HepG2 (cell line): Measurements from ENCODE around the gene CRIM1. TPM values are rescaled to one million over a fixed set of nuclear protein-coding genes. Genes with fewer than 3 reads are reported as not detected.

ENCODE experiments used
- ATAC-seq: fragments of 200-7000 bp; cut with Tn5 transposase; 3 replicates; pipeline ENCODE4 v1.9.1; 2020; ENCODE audit warnings: mild to moderate bottlenecking, moderate library complexity
- BruUV-seq: library from RNA; stranded (reverse); fragments of 400-500 nt; replicated peaks from 2 replicates; lab custom pipeline; 2021; lab: Mats Ljungman, UMichigan
- CTCF ChIA-PET: fragments of 300-600 bp; formaldehyde crosslinking; extraction: SDS; loops from one replicate; lab custom pipeline; 2021; ENCODE audit warnings: low total read pairs, inconsistent platforms, low intra/inter-chr PET ratio; lab: Yijun Ruan, JAX
- POLR2A ChIA-PET: fragments of 350-600 bp; sonication (Branson Sonifier 250); formaldehyde crosslinking; loops from one replicate; lab custom pipeline; 2020; ENCODE audit warnings: antibody characterized with exemption, inconsistent platforms; lab: Yijun Ruan, JAX
- DNase-seq: peaks from one replicate; pipeline ENCODE4 v3.0.0-alpha.2; 2015; ENCODE audit warnings: low spot score
- FAIRE-seq: peaks from 3 replicates; lab custom pipeline; 2011; peaks lifted over from hg19 to GRCh38; lab: Jason Lieb, UNC
- H2AFZ ChIP-seq: one replicate; pipeline ENCODE4 v1.6.1; 2011; ENCODE audit warnings: low read length, inconsistent platforms
- H3K27ac ChIP-seq: fragments of 300-600 bp; 3 replicates; pipeline ENCODE4 v1.8.0; 2011; ENCODE audit warnings: mixed run types, mild to moderate bottlenecking, mixed read lengths, low read length, inconsistent platforms; ENCODE audit not compliant: insufficient read depth; ENCODE audit errors: extremely low read length
- H3K27me3 ChIP-seq, 2 experiments: fragments of 200-600 bp in 1 of 2; 2 replicates in 1 of 2; 3 replicates in 1 of 2; pipeline versions ENCODE4 v1.6.0 to v1.8.0; 2011; ENCODE audit warnings: low read length in 2 of 2, mild to moderate bottlenecking in 2 of 2, moderate library complexity in 2 of 2, inconsistent platforms in 1 of 2; ENCODE audit not compliant: insufficient read depth in 2 of 2, control insufficient read depth in 1 of 2
- H3K36me3 ChIP-seq, 2 experiments: fragments of 200-600 bp in 1 of 2; replicated peaks in 1 of 2; 2 replicates in 1 of 2; 3 replicates in 1 of 2; pipeline versions ENCODE4 v1.5.1 to v1.8.0; 2011; ENCODE audit warnings: low read length in 2 of 2, inconsistent platforms in 1 of 2; ENCODE audit not compliant: insufficient read depth in 2 of 2, control insufficient read depth in 1 of 2
- H3K4me1 ChIP-seq: 2 replicates; pipeline ENCODE4 v1.5.1; 2012; ENCODE audit warnings: low read length, inconsistent platforms; ENCODE audit not compliant: insufficient read depth
- H3K4me2 ChIP-seq: 2 replicates; pipeline ENCODE4 v1.6.0; 2011; ENCODE audit warnings: low read depth, low read length, inconsistent platforms
- H3K4me3 ChIP-seq, 3 experiments: fragments of 200-600 bp in 1 of 3; sonication (generic), shearing (Covaris generic) in 1 of 3; replicated peaks in 1 of 3; 2 replicates each; pipeline ENCODE4 v1.5.1; 2011 to 2016; ENCODE audit warnings: low read length in 3 of 3, inconsistent platforms in 2 of 3, low read depth in 2 of 3, mild to moderate bottlenecking in 2 of 3, control low read depth in 1 of 3, mixed read lengths in 1 of 3; ENCODE audit not compliant: insufficient read depth in 1 of 3
- H3K79me2 ChIP-seq: one replicate; pipeline ENCODE4 v1.6.1; 2011; ENCODE audit warnings: low read length, inconsistent platforms; ENCODE audit not compliant: insufficient read depth
- H3K9ac ChIP-seq: 2 replicates; pipeline ENCODE4 v1.6.0; 2011; ENCODE audit warnings: mild to moderate bottlenecking, low read depth, low read length, inconsistent platforms; ENCODE audit not compliant: insufficient read depth
- H3K9me3 ChIP-seq: 2 replicates; pipeline ENCODE4 v1.5.1; 2012; ENCODE audit warnings: mild to moderate bottlenecking, low read length
- H4K20me1 ChIP-seq: 2 replicates; pipeline ENCODE4 v1.6.0; 2011; ENCODE audit warnings: inconsistent platforms, mild to moderate bottlenecking, low read length, moderate library complexity; ENCODE audit not compliant: insufficient read depth
- CEBPB ChIP-seq: IDR thresholded peaks from 2 replicates; pipeline ENCODE4 v1.6.1; 2011; ENCODE audit warnings: low read depth, low read length, improper control_type of control experiment, borderline replicate concordance
- EHMT2 ChIP-seq: fragments of 200-600 bp; sonication (generic); IDR thresholded peaks from 2 replicates; pipeline ENCODE4 v1.7.0; 2017; ENCODE audit warnings: antibody characterized with exemption, low read depth, low read length, borderline replicate concordance
- GATAD1 ChIP-seq: IDR thresholded peaks from 2 replicates; pipeline ENCODE4 v1.6.1; 2016; ENCODE audit warnings: missing genetic modification reagents, missing compliant biosample characterization
- MZF1 ChIP-seq: sonication (generic); formaldehyde crosslinking; IDR thresholded peaks from 2 replicates; pipeline ENCODE4 v1.8.1; 2023; ENCODE audit warnings: mild to moderate bottlenecking, missing genetic modification reagents, borderline replicate concordance
- SAFB2 ChIP-seq: sonication (generic); formaldehyde crosslinking; IDR thresholded peaks from 2 replicates; pipeline ENCODE4 v1.5.1; 2020; ENCODE audit warnings: missing genetic modification reagents, low read depth, mild to moderate bottlenecking, borderline replicate concordance
- ZBTB38 ChIP-seq: sonication (generic); formaldehyde crosslinking; IDR thresholded peaks from 2 replicates; pipeline ENCODE4 v1.5.1; 2020; ENCODE audit warnings: mild to moderate bottlenecking, missing genetic modification reagents
- ZFYVE20 ChIP-seq: sonication (generic); formaldehyde crosslinking; IDR thresholded peaks from 2 replicates; pipeline ENCODE4 v1.8.0; 2023; ENCODE audit warnings: low read depth, mild to moderate bottlenecking, moderate library complexity, missing genetic modification reagents, borderline replicate concordance
- ZNF10 ChIP-seq: sonication (generic); formaldehyde crosslinking; IDR thresholded peaks from 2 replicates; pipeline ENCODE4 v1.4.0; 2020; ENCODE audit warnings: mild to moderate bottlenecking, low read depth, missing genetic modification reagents, borderline replicate concordance
- ZNF160 ChIP-seq: sonication (generic); formaldehyde crosslinking; IDR thresholded peaks from 2 replicates; pipeline ENCODE4 v1.8.0; 2022; ENCODE audit warnings: mild to moderate bottlenecking, inconsistent platforms, missing genetic modification reagents
- ZNF331 ChIP-seq: sonication (generic); formaldehyde crosslinking; IDR thresholded peaks from 2 replicates; pipeline ENCODE4 v1.4.0; 2020; ENCODE audit warnings: missing genetic modification reagents
- ZNF350 ChIP-seq: sonication (generic); formaldehyde crosslinking; IDR thresholded peaks from 2 replicates; pipeline ENCODE4 v1.4.0; 2020; ENCODE audit warnings: mild to moderate bottlenecking, low read depth, missing genetic modification reagents, borderline replicate concordance
- ZNF569 ChIP-seq: sonication (generic); formaldehyde crosslinking; IDR thresholded peaks from 2 replicates; pipeline ENCODE4 v1.5.0; 2020; ENCODE audit warnings: mild to moderate bottlenecking, missing genetic modification reagents, moderate library complexity, borderline replicate concordance
- ZNF574 ChIP-seq: sonication (generic); formaldehyde crosslinking; IDR thresholded peaks from 2 replicates; pipeline ENCODE4 v1.4.0; 2020; ENCODE audit warnings: missing genetic modification reagents
- ZNF619 ChIP-seq: sonication (generic); formaldehyde crosslinking; IDR thresholded peaks from 2 replicates; pipeline ENCODE4 v1.4.0; 2020; ENCODE audit warnings: mild to moderate bottlenecking, missing genetic modification reagents
- ZNF790 ChIP-seq: sonication (generic); formaldehyde crosslinking; IDR thresholded peaks from 2 replicates; pipeline ENCODE4 v1.8.0; 2022; ENCODE audit warnings: missing genetic modification reagents, mild to moderate bottlenecking, borderline replicate concordance
- WGBS: methylation state at CpG from one replicate; pipeline ENCODE4 v1.1.6; 2017; ENCODE audit warnings: low lambda C conversion rate; 5-methylcytosine and 5-hydroxymethylcytosine counted together
- in situ Hi-C: cut with HindIII; loops from 2 replicates; pipeline ENCODE4 v1.10.0; 2017; ENCODE audit warnings: low pct_unique_long_range_greater_than_20kb; ENCODE audit not compliant: extremely low pct_ligation_motif_present
- intact Hi-C: fragments of 100-400 bp; cut with micrococcal nuclease; formaldehyde crosslinking; loops from one replicate; pipeline ENCODE4 v1.10.0; 2022; ENCODE audit not compliant: unreplicated experiment
- polyA plus RNA-seq, 8 experiments: library from polyadenylated mRNA; depleted of rRNA in 3 of 8; stranded (reverse) in 7 of 8; unstranded in 1 of 8; fragments of >200 nt; fragmentation: Illumina TruSeq in 4 of 8; extraction: Trizol in 4 of 8; gene quantifications; 2 replicates each; pipeline versions ENCODE4 v1.2.1 to v1.2.3, GENCODE V29; 2011 to 2016; ENCODE audit warnings: low read depth in 4 of 8, missing spikeins in 1 of 8, mixed read lengths in 1 of 8; ENCODE audit not compliant: insufficient read depth in 1 of 8
- total RNA-seq, 5 experiments: library from RNA; depleted of rRNA; stranded (reverse); fragments of >200 nt; fragmentation: Illumina TruSeq; extraction: Trizol; gene quantifications; 2 replicates each; pipeline ENCODE4 v1.2.3, GENCODE V29; 2016; ENCODE audit warnings: low read depth in 1 of 5
- TF ChIP-seq, protein P1 (sequence below): sonication (generic); formaldehyde crosslinking; IDR thresholded peaks from 2 replicates; pipeline ENCODE4 v1.9.0; 2022; ENCODE audit warnings: low read depth, missing genetic modification reagents
- TF ChIP-seq, protein P2 (sequence below): sonication (generic); formaldehyde crosslinking; IDR thresholded peaks from 2 replicates; pipeline ENCODE4 v1.4.0; 2020; ENCODE audit warnings: missing genetic modification reagents
- TF ChIP-seq, protein P3 (sequence below): sonication (generic); formaldehyde crosslinking; IDR thresholded peaks from 2 replicates; pipeline ENCODE4 v1.4.0; 2020; ENCODE audit warnings: missing genetic modification reagents

Gene CRIM1
- total and polyA plus RNA-seq, 2 of the 13 experiments (the other 11 are each of a cell fraction or from before 2014, with no cell fraction given) = 39.1 to 69.9 TPM

GRCh38 chr2:36385603-36386002, 30.0 kb downstream of the CRIM1 start:
- no peak overlapping the region for H3K4me3 ChIP-seq
- ChIA-PET POLR2A (no interaction called here), CTCF (no interaction called here)
- H3K79me2 ChIP-seq = peaks cover 88% of the 10 kb centered on the region
- 98% methylated on average over 3 of the region's 3 CpGs for WGBS
- H3K4me2 ChIP-seq = no peak overlapping the region
- intact Hi-C loops (no loop called here), in situ Hi-C loops (no loop called here)
- TF ChIP-seq SAFB2 (CRISPR knock-in tag) (no peak), GATAD1 (no peak), CEBPB (no peak), ZNF790 (CRISPR knock-in tag) (no peak), EHMT2 (no peak), ZBTB38 (no peak), ZNF350 (CRISPR knock-in tag) (no peak), ZNF160 (CRISPR knock-in tag) (no peak), ZNF569 (CRISPR knock-in tag) (no peak), ZNF331 (CRISPR knock-in tag) (no peak), ZNF574 (no peak), MZF1 (no peak), ZFYVE20 (CRISPR knock-in tag) (no peak), ZNF10 (CRISPR knock-in tag) (no peak), ZNF619 (no peak)
- TF ChIP-seq, protein P1, sequence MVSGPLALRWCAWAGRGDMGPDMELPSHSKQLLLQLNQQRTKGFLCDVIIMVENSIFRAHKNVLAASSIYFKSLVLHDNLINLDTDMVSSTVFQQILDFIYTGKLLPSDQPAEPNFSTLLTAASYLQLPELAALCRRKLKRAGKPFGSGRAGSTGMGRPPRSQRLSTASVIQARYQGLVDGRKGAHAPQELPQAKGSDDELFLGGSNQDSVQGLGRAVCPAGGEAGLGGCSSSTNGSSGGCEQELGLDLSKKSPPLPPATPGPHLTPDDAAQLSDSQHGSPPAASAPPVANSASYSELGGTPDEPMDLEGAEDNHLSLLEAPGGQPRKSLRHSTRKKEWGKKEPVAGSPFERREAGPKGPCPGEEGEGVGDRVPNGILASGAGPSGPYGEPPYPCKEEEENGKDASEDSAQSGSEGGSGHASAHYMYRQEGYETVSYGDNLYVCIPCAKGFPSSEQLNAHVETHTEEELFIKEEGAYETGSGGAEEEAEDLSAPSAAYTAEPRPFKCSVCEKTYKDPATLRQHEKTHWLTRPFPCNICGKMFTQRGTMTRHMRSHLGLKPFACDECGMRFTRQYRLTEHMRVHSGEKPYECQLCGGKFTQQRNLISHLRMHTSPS (CRISPR knock-in tag) = no peak
- TF ChIP-seq, protein P2, sequence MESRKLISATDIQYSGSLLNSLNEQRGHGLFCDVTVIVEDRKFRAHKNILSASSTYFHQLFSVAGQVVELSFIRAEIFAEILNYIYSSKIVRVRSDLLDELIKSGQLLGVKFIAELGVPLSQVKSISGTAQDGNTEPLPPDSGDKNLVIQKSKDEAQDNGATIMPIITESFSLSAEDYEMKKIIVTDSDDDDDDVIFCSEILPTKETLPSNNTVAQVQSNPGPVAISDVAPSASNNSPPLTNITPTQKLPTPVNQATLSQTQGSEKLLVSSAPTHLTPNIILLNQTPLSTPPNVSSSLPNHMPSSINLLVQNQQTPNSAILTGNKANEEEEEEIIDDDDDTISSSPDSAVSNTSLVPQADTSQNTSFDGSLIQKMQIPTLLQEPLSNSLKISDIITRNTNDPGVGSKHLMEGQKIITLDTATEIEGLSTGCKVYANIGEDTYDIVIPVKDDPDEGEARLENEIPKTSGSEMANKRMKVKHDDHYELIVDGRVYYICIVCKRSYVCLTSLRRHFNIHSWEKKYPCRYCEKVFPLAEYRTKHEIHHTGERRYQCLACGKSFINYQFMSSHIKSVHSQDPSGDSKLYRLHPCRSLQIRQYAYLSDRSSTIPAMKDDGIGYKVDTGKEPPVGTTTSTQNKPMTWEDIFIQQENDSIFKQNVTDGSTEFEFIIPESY (CRISPR knock-in tag) = no peak
- TF ChIP-seq, protein P3, sequence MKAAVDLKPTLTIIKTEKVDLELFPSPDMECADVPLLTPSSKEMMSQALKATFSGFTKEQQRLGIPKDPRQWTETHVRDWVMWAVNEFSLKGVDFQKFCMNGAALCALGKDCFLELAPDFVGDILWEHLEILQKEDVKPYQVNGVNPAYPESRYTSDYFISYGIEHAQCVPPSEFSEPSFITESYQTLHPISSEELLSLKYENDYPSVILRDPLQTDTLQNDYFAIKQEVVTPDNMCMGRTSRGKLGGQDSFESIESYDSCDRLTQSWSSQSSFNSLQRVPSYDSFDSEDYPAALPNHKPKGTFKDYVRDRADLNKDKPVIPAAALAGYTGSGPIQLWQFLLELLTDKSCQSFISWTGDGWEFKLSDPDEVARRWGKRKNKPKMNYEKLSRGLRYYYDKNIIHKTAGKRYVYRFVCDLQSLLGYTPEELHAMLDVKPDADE (CRISPR knock-in tag) = no peak
- H2AFZ ChIP-seq = no peak overlapping the region
- H4K20me1 ChIP-seq = no peaks in the 10 kb centered on the region
- no TSS peak for BruUV-seq
- DNase-seq (no peak), FAIRE-seq (no peak), ATAC-seq (no peak)
- no peaks in the 10 kb centered on the region for H3K9me3 ChIP-seq
- peaks cover 66% of the 10 kb centered on the region for H3K4me1 ChIP-seq
- H3K27me3 ChIP-seq = no peaks in the 10 kb centered on the region
- no peak overlapping the region for H3K27ac ChIP-seq
- no peak overlapping the region for H3K9ac ChIP-seq
- peaks cover 7 to 21% of the 10 kb centered on the region in 2 experiments; a peak in 3 of 5 replicates for H3K36me3 ChIP-seq
